GM21528 (cell line): ENCODE measurements around the gene PPP1R13B.
A peak's percentile ranks its signal among the peaks of the same experiment; 100 is the strongest.
"Not testable (repeated sequence)": the region's sequence is repeated elsewhere in the genome, so short reads cannot be mapped to it uniquely, and the experiment has no call there.

Experiments
- ATAC-seq: cut with Tn5 transposase; IDR thresholded peaks from one replicate; pipeline ENCODE4 v1.9.1; 2021; ENCODE audit warnings: mild to moderate bottlenecking, moderate library complexity; ENCODE audit not compliant: unreplicated experiment, low FRiP score

Gene PPP1R13B

GRCh38 chr14:103861413-103862392 is 14.3 kb upstream of the PPP1R13B start:
- ATAC-seq, result no peak

- ATAC-seq, result no peak
Observed at GRCh38 chr14:103859416-103860202, 12.2 kb upstream of the PPP1R13B start.

GRCh38 chr14:103858063-103858781 is 10.8 kb upstream of the PPP1R13B start:
- no peak for ATAC-seq

- no peak for ATAC-seq
Observed at GRCh38 chr14:103857256-103857655, 9.9 kb upstream of the PPP1R13B start.

- ATAC-seq, result no peak
Observed at GRCh38 chr14:103856607-103857006, 9.2 kb upstream of the PPP1R13B start.

- ATAC-seq, result no peak
Observed at GRCh38 chr14:103856105-103856504, 8.7 kb upstream of the PPP1R13B start.

- ATAC-seq, result no peak
Observed at GRCh38 chr14:103855734-103856095, 8.3 kb upstream of the PPP1R13B start.

GRCh38 chr14:103854822-103855733 is 7.7 kb upstream of the PPP1R13B start:
- ATAC-seq, result no peak

GRCh38 chr14:103854017-103854808 is 6.8 kb upstream of the PPP1R13B start:
- ATAC-seq, result no peak

- ATAC-seq, result no peak
Observed at GRCh38 chr14:103849151-103849886, 1.9 kb upstream of the PPP1R13B start.

GRCh38 chr14:103848175-103849077 is 1.1 kb upstream of the PPP1R13B start:
- peak; percentile 3 for ATAC-seq

GRCh38 chr14:103846543-103847450 is 578 bp downstream of the PPP1R13B start:
- peak; percentile 42 for ATAC-seq

GRCh38 chr14:103846097-103846496 is 1.3 kb downstream of the PPP1R13B start:
- ATAC-seq, result no peak

- ATAC-seq, result no peak
Observed at GRCh38 chr14:103845327-103845726, 2.0 kb downstream of the PPP1R13B start.

- ATAC-seq, result not testable (repeated sequence)
Observed at GRCh38 chr14:103841265-103841664, 6.1 kb downstream of the PPP1R13B start.

- ATAC-seq, result no peak
Observed at GRCh38 chr14:103840014-103840413, 7.4 kb downstream of the PPP1R13B start.
